ENCODE measurements around the gene CDC42EP4. TPM values are rescaled to one million over a fixed set of nuclear protein-coding genes. Genes with fewer than 3 reads are reported as not detected.

The CDC42EP4 gene
- total and polyA plus RNA-seq, 2 experiments from 2014 or later: 17.9 to 24.9 TPM

DNA sequence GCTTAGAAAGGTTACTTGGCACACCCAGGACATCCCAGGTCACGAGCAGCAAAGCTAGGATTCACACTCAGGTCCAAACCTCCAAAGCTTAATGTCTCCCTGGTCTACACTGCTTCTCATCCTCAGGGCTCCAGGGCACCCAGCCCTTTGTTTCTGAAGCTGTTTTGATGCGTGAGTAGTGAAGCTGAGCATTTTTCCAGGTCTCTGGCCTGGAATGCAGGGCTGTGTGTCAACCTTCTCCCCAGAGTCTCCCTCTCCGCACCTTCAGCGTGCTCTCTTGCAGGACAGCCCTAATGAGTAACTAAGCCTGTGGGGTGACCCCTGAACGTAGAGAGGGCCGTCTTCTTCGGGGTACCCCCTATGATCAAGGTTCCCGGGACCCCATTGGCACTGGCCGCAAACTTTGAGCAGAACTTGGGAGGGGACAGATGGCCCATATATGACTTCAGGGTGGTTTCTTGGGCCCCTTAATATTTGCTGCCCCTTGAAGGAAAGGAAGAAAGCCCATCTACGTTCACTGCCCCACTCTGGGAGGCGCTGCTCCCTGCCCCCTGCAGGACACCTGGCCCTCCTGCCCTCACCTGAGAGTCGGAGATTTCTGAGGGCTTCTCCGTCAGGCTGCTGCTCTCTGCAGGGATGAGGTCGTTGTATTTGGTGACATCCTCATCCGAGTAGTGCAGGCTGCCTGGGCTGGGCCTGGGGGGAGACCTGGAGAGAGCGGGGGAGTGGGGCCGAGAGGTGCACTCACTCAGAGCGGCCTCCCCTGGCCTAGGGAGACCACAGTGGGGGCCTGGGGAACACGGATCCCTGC is 36.4 kb upstream of the CDC42EP4 start:
- no peak overlapping the region for H3K4me3 ChIP-seq
- H3K9me3 ChIP-seq (ENCODE audit: low read depth): no peaks in the 10 kb centered on the region
- H3K27ac ChIP-seq: no peak overlapping the region
- H3K4me1 ChIP-seq (ENCODE audit: low read depth): peaks cover 8% of the 10 kb centered on the region
- TF ChIP-seq, protein P1, sequence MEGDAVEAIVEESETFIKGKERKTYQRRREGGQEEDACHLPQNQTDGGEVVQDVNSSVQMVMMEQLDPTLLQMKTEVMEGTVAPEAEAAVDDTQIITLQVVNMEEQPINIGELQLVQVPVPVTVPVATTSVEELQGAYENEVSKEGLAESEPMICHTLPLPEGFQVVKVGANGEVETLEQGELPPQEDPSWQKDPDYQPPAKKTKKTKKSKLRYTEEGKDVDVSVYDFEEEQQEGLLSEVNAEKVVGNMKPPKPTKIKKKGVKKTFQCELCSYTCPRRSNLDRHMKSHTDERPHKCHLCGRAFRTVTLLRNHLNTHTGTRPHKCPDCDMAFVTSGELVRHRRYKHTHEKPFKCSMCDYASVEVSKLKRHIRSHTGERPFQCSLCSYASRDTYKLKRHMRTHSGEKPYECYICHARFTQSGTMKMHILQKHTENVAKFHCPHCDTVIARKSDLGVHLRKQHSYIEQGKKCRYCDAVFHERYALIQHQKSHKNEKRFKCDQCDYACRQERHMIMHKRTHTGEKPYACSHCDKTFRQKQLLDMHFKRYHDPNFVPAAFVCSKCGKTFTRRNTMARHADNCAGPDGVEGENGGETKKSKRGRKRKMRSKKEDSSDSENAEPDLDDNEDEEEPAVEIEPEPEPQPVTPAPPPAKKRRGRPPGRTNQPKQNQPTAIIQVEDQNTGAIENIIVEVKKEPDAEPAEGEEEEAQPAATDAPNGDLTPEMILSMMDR (IDR thresholded peaks at IDR 0.05; ENCODE audit: low read depth, low read length): no peak
- no peaks in the 10 kb centered on the region for H3K27me3 ChIP-seq
- no peaks in the 10 kb centered on the region for H3K36me3 ChIP-seq
- no peak for DNase-seq (ENCODE audit: low read depth in 1 of 2, low spot score in 1 of 2)

DNA sequence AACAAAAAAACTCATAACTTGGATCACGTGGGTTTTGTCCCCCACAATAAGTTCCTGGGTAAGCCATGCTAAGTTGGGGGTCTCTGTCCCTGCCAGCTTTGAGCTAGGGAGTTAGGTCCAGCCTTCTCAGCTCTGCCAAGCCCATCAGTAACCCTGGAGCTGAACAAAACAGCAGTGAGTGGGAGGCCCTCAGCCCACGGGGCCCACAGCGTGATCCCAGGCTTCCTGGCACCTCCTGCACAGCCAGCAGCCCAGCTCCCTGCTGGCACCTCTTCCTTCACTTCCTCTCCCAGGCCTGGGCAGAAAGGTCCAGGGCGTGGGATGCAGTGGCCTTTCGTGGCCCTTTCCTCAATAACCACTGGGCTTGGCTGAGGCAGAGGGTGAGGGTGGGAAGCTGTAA is 35.5 kb upstream of the CDC42EP4 start:
- Histone ChIP-seq H3K9me3 (ENCODE audit: low read depth) (no peaks in the 10 kb centered on the region), H3K36me3 (no peaks in the 10 kb centered on the region), H3K4me1 (ENCODE audit: low read depth) (peaks cover 12% of the 10 kb centered on the region), H3K27ac (no peak overlapping the region), H3K4me3 (no peak overlapping the region), H3K27me3 (no peaks in the 10 kb centered on the region)
- peak in 1 of 2 donors; percentile 37 for DNase-seq (ENCODE audit: low read depth in 1 of 2, low spot score in 1 of 2)
- TF ChIP-seq, protein P1 (IDR thresholded peaks at IDR 0.05; ENCODE audit: low read depth, low read length): no peak

DNA sequence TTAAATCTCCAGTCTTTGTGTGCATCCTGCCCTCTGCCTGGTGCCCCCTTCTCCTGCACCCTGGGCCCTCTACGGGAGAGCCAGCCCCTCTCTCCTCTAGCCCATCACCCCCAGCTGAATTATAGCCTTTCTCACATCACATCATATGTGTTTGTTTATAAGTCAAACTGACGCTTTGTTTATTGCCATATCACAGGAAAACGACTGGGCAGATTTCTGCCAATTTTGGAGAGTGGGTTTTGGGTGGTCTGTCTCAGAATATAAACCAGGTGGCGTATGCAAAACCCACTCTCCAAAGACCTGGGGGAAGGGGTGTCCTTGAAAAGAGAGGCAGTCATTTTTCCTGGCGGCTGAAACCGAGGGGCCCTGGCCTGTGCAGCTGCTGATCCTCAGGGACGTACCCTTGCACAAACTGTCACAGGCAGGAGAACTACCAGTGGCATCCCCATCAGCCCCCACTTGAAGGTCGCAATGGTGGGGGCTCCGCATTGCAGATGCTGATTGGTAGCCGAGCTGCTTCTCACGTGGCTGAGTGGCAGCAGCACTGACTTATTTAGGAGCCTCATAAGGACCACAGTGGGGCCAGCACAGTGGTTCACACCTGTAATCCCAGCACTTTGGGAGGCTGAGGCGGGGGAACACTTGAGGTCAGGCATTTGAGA is 34.8 kb upstream of the CDC42EP4 start:
- Histone ChIP-seq H3K4me1 (ENCODE audit: low read depth) (peaks cover 12% of the 10 kb centered on the region), H3K9me3 (ENCODE audit: low read depth) (no peaks in the 10 kb centered on the region), H3K27ac (no peak overlapping the region), H3K36me3 (no peaks in the 10 kb centered on the region), H3K27me3 (no peaks in the 10 kb centered on the region), H3K4me3 (no peak overlapping the region)
- no peak for DNase-seq (ENCODE audit: low read depth in 1 of 2, low spot score in 1 of 2)
- TF ChIP-seq, protein P1 (IDR thresholded peaks at IDR 0.05; ENCODE audit: low read depth, low read length): no peak

DNA sequence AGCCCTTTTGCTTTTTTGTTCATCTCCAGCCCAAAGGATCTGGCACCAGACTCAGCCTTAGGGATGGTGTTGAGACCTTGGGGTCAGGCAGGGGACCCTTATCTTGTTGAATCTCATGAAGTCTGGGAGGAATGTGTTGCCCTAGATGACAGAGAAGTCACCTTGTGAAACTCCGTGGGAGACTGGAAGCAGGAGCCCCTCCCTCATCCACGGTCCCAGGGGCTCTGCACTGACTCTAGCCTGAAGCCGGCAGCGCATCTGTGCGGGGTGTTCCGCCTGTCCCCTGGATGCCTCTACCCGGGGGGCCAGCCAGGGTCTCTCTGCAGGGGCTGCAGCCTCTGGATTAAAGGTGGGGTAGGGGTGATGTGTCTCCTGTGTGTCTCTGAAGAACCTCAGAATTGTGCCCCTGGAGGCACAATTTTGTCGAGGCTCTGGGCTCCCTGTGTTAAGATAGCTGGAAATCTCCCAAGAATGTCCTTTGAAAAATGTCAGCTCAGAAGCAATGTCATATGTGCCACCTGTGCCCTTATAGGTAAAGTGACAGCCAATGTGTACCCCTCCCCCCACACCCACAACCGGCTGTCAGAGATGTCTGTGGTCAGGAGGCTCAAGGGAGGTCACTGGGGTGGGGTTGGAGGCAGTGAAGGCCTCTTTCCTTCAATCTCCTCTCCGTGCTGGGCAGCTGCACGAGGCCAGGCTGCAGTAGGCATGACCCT is 32.1 kb upstream of the CDC42EP4 start:
- Histone ChIP-seq H3K4me3 (no peak overlapping the region), H3K27me3 (no peaks in the 10 kb centered on the region), H3K27ac (peak overlapping the region; percentile 27), H3K9me3 (ENCODE audit: low read depth) (no peaks in the 10 kb centered on the region), H3K36me3 (no peaks in the 10 kb centered on the region), H3K4me1 (ENCODE audit: low read depth) (peaks cover 12% of the 10 kb centered on the region)
- DNase-seq (ENCODE audit: low read depth in 1 of 2, low spot score in 1 of 2): peak in 1 of 2 donors; percentile 22
- TF ChIP-seq, protein P1 (IDR thresholded peaks at IDR 0.05; ENCODE audit: low read depth, low read length): no peak

DNA sequence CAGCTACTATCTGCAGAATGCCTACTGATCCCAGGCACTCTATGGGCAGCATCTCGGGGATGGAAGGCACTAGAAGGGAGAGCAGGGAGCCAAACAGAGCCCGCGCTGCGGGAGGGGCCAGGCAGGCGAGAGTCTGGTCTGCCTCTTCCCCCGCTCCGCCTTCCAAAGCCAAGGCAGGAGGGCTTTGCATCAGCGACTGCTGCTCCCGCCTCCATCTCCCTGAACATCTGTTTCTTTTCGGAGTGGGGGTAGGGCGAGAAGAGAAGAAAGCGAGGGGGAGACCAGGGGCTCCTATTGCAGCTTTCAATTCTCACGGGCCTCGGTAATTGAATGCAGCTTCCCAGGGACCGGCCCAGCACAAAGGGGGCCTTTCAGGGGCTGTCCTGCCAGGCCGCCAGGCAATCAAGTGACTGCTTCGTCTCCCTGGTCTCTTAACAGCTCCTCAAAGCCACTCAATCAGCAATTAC is 31.4 kb upstream of the CDC42EP4 start:
- Histone ChIP-seq H3K27ac (peak overlapping the region; percentile 27), H3K36me3 (no peaks in the 10 kb centered on the region), H3K9me3 (ENCODE audit: low read depth) (no peaks in the 10 kb centered on the region), H3K4me1 (ENCODE audit: low read depth) (peaks cover 12% of the 10 kb centered on the region), H3K27me3 (no peaks in the 10 kb centered on the region), H3K4me3 (no peak overlapping the region)
- peak; percentile 53 to 93 for DNase-seq (ENCODE audit: low read depth in 1 of 2, low spot score in 1 of 2)
- TF ChIP-seq, protein P1 (IDR thresholded peaks at IDR 0.05; ENCODE audit: low read depth, low read length): no peak

Measured in cardiac muscle cell (in vitro differentiated cells and primary cell).